Type B pancreatic cell (in vitro differentiated cells): ENCODE measurements around the gene CDC16. TPM values are rescaled to one million over a fixed set of nuclear protein-coding genes. Genes with fewer than 3 reads are reported as not detected.

ENCODE experiments used
- DNase-seq: peaks from one replicate; pipeline ENCODE4 v3.0.0; 2021; ENCODE audit warnings: mixed read lengths; ENCODE audit not compliant: unreplicated experiment; ENCODE audit errors: extremely low spot score
- H3K27ac Mint-ChIP-seq: 2 replicates; pipeline ENCODE4 v1.8.0; 2021; ENCODE audit warnings: mild to moderate bottlenecking, mixed read lengths
- H3K27me3 Mint-ChIP-seq: 2 replicates; pipeline ENCODE4 v1.8.0; 2021; ENCODE audit warnings: mixed read lengths
- H3K36me3 Mint-ChIP-seq: 2 replicates; pipeline ENCODE4 v1.8.0; 2021; ENCODE audit warnings: mixed read lengths
- H3K4me1 Mint-ChIP-seq: one replicate; pipeline ENCODE4 v1.8.0; 2021; ENCODE audit warnings: mixed read lengths; ENCODE audit not compliant: unreplicated experiment
- H3K4me3 Mint-ChIP-seq: 2 replicates; pipeline ENCODE4 v1.8.0; 2021; ENCODE audit warnings: mild to moderate bottlenecking, mixed read lengths
- H3K9me3 Mint-ChIP-seq: 2 replicates; pipeline ENCODE4 v1.8.0; 2021; ENCODE audit warnings: mixed read lengths
- CTCF ChIP-seq: fragments of 200-600 bp; sonication (generic); conservative IDR thresholded peaks from 2 replicates; pipeline ENCODE4 v1.5.0; 2021; ENCODE audit warnings: antibody characterized with exemption, mild to moderate bottlenecking
- total RNA-seq: library from RNA; stranded (reverse); gene quantifications from 2 replicates; pipeline ENCODE4 v1.2.1, GENCODE V29; 2021; ENCODE audit warnings: low replicate concordance

Gene CDC16
- total RNA-seq, 1 donor from 2014 or later = 81.7 TPM

DNA sequence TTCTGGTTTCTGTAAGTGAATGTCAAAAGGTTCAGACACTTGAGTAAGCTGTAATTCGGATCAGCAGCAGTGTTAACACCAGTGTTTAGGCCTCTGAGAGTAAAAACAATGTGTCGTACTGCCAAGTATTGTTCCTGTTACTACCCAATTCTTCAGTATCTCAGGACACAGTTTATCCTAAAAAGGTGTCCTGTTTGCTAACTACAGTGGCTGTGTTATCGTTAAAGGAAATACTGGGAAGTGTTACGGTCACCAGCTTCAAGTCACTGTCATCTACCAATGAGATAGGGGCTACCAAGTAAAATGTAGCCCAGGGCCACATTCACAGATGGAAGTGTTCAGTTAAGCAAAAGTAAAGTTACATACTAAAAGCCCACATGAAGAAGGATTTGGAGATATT lies 44.4 kb downstream of the CDC16 start:
- peaks cover 22% of the 10 kb centered on the region for H3K36me3 Mint-ChIP-seq
- H3K27me3 Mint-ChIP-seq = no peaks in the 10 kb centered on the region

GRCh38 chr13:114279758-114280355 lies 45.2 kb downstream of the CDC16 start:
- Mint-ChIP-seq H3K27ac (peak overlapping the region; percentile 98), H3K36me3 (peaks cover 20% of the 10 kb centered on the region), H3K4me1 (peaks cover 29% of the 10 kb centered on the region), H3K9me3 (no peaks in the 10 kb centered on the region), H3K27me3 (no peaks in the 10 kb centered on the region), H3K4me3 (peak overlapping the region; percentile 90)
- no peak for TF ChIP-seq CTCF
- DNase-seq = no peak

More for the DNA sequence above, 44.4 kb downstream of the CDC16 start:
- peak overlapping the region; percentile 14 for H3K4me3 Mint-ChIP-seq
- no peaks in the 10 kb centered on the region for H3K9me3 Mint-ChIP-seq
- no peak for TF ChIP-seq CTCF
- H3K27ac Mint-ChIP-seq = peak overlapping the region; percentile 98
- H3K4me1 Mint-ChIP-seq = peaks cover 27% of the 10 kb centered on the region
- DNase-seq = no peak

GRCh38 chr13:114281351-114282040 lies 46.8 kb downstream of the CDC16 start, which contains the start of gene UPF3A:
UPF3A (plus strand) TSS chr13:114281601; CDS start chr13:114281640, 39 bp downstream.
- DNase-seq = peak; percentile 92
- Mint-ChIP-seq H3K4me1 (peaks cover 37% of the 10 kb centered on the region), H3K27me3 (no peaks in the 10 kb centered on the region), H3K27ac (peak within 1 kb of the TSS; percentile 98), H3K36me3 (peaks cover 21% of the 10 kb centered on the region), H3K4me3 (peak within 1 kb of the TSS; percentile 95), H3K9me3 (no peaks in the 10 kb centered on the region)
- TF ChIP-seq CTCF = no peak

- DNase-seq = peak; percentile 74
- H3K4me3 Mint-ChIP-seq = peak overlapping the region; percentile 95
- peaks cover 26% of the 10 kb centered on the region for H3K36me3 Mint-ChIP-seq
- peak overlapping the region; percentile 91 for H3K27ac Mint-ChIP-seq
- no peaks in the 10 kb centered on the region for H3K9me3 Mint-ChIP-seq
- TF ChIP-seq CTCF = no peak
- peaks cover 37% of the 10 kb centered on the region for H3K4me1 Mint-ChIP-seq
- H3K27me3 Mint-ChIP-seq = no peaks in the 10 kb centered on the region
Measured at GRCh38 chr13:114282041-114282670, 47.5 kb downstream of the CDC16 start.

GRCh38 chr13:114283576-114283975 lies 48.9 kb downstream of the CDC16 start:
- peaks cover 34% of the 10 kb centered on the region for H3K4me1 Mint-ChIP-seq
- DNase-seq = no peak
- H3K27me3 Mint-ChIP-seq = no peaks in the 10 kb centered on the region
- H3K9me3 Mint-ChIP-seq = no peaks in the 10 kb centered on the region
- TF ChIP-seq CTCF = no peak
- H3K36me3 Mint-ChIP-seq = peaks cover 34% of the 10 kb centered on the region
- peak overlapping the region; percentile 45 for H3K27ac Mint-ChIP-seq
- peak overlapping the region; percentile 75 for H3K4me3 Mint-ChIP-seq
